LNCaP clone FGC (cell line): ENCODE results near the gene MOBP.

Experiments
- DNase-seq: peaks from one replicate; pipeline ENCODE4 v3.0.0-alpha.2; 2011; ENCODE audit warnings: low read depth
- H3K4me3 ChIP-seq: 2 replicates; pipeline ENCODE4 v1.5.1; 2011; ENCODE audit warnings: mild to moderate bottlenecking, low read depth, low read length, control low read depth
- CTCF ChIP-seq: IDR thresholded peaks from 2 replicates; pipeline ENCODE4 v1.5.1; 2012; ENCODE audit warnings: mild to moderate bottlenecking; ENCODE audit not compliant: control insufficient read depth, insufficient read depth; ENCODE audit errors: extremely low read depth

MOBP gene

GRCh38 chr3:39550354-39551051 is 83.0 kb downstream of the MOBP start:
- DNase-seq: no peak
- no peak overlapping the region for H3K4me3 ChIP-seq
- TF ChIP-seq CTCF: no peak
